K562 (cell line): Measurements from ENCODE around the gene USP32.

Source experiments
- FOSL1 ChIP-seq: fragments of 200-800 bp; sonication (Bioruptor generic); conservative IDR thresholded peaks from 2 replicates; pipeline ENCODE4 v1.6.1; 2016; ENCODE audit warnings: missing genetic modification characterization, missing compliant biosample characterization
- FOXJ3 ChIP-seq: sonication (generic); formaldehyde crosslinking; IDR thresholded peaks from 2 replicates; pipeline ENCODE4 v1.4.0; 2020; ENCODE audit warnings: mild to moderate bottlenecking, missing genetic modification reagents
- MBD2 ChIP-seq: sonication (generic); IDR thresholded peaks from 2 replicates; pipeline ENCODE4 v1.6.1; 2016; ENCODE audit warnings: low read depth, borderline replicate concordance
- POLR2AphosphoS2 ChIP-seq: IDR thresholded peaks from 2 replicates; pipeline ENCODE4 v1.6.1; 2012; ENCODE audit warnings: low read length, improper control_type of control experiment
- TF ChIP-seq, protein P1 (sequence below): sonication (generic); formaldehyde crosslinking; IDR thresholded peaks from 2 replicates; pipeline ENCODE4 v1.8.0; 2022; ENCODE audit warnings: missing genetic modification reagents, mild to moderate bottlenecking, moderate library complexity, borderline replicate concordance

DNA sequence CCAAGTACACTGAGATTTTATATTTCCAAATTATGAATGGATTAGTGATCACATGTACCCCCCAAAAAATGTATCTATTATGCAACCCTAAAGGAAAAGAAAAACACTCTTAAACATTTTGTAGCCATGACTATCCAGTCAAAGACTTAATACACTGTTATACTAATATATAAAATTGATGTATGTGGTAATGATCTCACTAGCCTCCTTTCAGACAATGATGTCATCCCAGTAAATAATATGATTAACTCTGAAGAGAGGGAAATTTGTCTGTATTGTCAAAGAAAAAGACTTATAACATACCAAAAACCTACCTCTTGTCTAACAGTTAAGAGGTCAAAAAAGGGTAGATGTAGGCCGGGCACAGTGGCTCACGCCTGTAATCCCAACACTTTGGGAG lies 80.7 kb downstream of the USP32 start:
- TF ChIP-seq POLR2AphosphoS2 (no peak), MBD2 (no peak), FOXJ3 (CRISPR knock-in tag) (no peak), FOSL1 (tag) (no peak)
- TF ChIP-seq, protein P1, sequence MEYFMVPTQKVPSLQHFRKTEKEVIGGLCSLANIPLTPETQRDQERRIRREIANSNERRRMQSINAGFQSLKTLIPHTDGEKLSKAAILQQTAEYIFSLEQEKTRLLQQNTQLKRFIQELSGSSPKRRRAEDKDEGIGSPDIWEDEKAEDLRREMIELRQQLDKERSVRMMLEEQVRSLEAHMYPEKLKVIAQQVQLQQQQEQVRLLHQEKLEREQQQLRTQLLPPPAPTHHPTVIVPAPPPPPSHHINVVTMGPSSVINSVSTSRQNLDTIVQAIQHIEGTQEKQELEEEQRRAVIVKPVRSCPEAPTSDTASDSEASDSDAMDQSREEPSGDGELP (CRISPR knock-in tag): no peak
